Fibroblast of villous mesenchyme (primary cell): Measurements from ENCODE around the gene CRACDL. TPM values are rescaled to one million over a fixed set of nuclear protein-coding genes. Genes with fewer than 3 reads are reported as not detected.

Experiments
- DNase-seq: peaks from one replicate; pipeline ENCODE4 v3.0.0-alpha.2; 2010; ENCODE audit warnings: low read depth
- H3K4me3 ChIP-seq: 2 replicates; pipeline ENCODE4 v1.5.1; 2011; ENCODE audit warnings: low read depth, mild to moderate bottlenecking, low read length
- total RNA-seq: library from RNA; depleted of rRNA; stranded (reverse); fragments of >200 nt; gene quantifications from 2 replicates; pipeline ENCODE4 v1.2.3, GENCODE V29; 2012
- TF ChIP-seq, protein P1 (sequence below): IDR thresholded peaks from 2 replicates; pipeline ENCODE4 v1.5.1; 2012; ENCODE audit warnings: low read depth, mild to moderate bottlenecking, low read length; ENCODE audit not compliant: insufficient read depth

The CRACDL gene
- total RNA-seq, 1 donor = not detected

DNA sequence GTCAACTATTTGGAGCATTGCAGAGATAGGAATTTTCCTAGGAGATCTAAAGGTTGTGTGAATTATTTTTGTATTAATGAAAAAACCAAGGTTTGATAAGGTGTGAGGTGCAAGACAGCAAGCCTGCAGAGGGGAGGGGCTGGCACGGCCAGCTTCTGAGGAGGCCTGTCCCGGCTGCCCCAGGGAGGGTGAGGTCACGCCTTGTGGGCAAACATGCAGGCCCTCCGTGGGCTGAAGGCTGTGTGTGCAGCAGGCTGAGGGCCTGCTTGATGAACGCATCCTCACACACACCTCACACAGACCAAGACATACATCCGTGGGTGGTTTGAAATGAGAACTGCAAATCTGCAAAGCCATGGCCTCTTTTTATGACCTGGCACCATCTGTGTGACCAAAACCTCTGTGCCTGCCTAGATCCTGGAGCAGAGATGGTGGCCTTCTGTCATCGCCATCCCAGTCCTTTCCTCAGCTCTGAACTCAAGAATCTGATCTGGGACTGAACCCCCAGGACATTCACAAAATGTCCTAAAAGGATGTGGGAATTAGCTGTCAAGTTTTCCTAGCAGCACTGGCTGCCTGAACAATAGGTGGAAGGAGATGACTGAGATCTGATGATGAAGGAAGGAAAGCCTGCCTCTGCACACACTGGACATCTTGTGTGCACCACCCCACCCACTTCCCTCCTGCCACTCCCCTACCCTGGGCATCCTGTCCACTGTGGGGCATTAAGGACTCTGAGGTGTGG lies 102.7 kb downstream of the CRACDL start:
- TF ChIP-seq, protein P1, sequence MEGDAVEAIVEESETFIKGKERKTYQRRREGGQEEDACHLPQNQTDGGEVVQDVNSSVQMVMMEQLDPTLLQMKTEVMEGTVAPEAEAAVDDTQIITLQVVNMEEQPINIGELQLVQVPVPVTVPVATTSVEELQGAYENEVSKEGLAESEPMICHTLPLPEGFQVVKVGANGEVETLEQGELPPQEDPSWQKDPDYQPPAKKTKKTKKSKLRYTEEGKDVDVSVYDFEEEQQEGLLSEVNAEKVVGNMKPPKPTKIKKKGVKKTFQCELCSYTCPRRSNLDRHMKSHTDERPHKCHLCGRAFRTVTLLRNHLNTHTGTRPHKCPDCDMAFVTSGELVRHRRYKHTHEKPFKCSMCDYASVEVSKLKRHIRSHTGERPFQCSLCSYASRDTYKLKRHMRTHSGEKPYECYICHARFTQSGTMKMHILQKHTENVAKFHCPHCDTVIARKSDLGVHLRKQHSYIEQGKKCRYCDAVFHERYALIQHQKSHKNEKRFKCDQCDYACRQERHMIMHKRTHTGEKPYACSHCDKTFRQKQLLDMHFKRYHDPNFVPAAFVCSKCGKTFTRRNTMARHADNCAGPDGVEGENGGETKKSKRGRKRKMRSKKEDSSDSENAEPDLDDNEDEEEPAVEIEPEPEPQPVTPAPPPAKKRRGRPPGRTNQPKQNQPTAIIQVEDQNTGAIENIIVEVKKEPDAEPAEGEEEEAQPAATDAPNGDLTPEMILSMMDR = no peak
- DNase-seq = no peak
- no peak overlapping the region for H3K4me3 ChIP-seq

DNA sequence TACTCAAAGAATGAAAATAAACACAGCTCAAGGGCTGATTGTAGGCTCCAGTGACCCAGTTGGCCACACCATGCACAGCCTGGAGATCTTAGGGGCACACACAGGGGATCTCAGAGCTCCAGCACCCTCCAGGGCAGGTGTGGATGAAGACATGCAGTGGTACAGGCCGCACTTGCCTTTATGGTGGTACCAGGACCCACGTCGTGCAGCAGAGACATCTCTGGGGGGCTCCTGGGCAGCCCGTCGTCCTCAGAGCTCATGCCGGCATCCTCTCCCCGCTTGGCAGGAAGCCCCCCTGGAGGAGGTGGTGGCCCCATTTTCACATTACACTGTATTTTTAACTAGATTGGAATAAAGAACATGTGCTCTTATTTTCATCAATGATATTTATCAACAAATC lies 103.9 kb downstream of the CRACDL start:
- TF ChIP-seq, protein P1 = no peak
- no peak for DNase-seq
- no peak overlapping the region for H3K4me3 ChIP-seq

DNA sequence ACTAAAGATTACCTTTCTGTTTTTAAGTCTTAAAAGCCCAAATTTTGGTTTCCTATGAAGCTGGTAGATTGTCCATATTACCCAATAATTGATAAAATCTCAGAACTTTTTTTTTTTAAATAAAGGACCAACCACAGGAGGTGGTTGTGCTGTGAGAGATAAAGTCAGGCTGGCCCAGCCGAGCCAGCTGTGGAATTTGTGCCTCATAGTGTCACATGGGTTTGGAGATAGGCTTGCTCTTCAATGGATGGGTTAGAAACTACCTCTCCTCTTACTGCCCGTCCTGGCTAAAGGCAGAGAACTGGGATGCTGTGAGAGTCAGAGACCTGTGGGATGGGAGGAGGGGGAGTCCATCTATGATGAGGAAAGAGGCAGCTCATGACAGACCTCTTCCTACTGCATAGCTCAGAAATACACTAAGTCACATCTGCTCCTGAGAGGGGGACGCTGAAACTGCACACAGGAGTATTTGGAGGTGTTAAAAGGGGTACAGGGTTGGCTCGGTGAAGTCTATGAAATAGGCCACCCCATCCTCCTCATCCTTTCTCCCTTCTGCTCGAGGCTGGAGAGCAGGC lies 105.4 kb downstream of the CRACDL start:
- TF ChIP-seq, protein P1 = no peak
- no peak for DNase-seq
- no peak overlapping the region for H3K4me3 ChIP-seq

DNA sequence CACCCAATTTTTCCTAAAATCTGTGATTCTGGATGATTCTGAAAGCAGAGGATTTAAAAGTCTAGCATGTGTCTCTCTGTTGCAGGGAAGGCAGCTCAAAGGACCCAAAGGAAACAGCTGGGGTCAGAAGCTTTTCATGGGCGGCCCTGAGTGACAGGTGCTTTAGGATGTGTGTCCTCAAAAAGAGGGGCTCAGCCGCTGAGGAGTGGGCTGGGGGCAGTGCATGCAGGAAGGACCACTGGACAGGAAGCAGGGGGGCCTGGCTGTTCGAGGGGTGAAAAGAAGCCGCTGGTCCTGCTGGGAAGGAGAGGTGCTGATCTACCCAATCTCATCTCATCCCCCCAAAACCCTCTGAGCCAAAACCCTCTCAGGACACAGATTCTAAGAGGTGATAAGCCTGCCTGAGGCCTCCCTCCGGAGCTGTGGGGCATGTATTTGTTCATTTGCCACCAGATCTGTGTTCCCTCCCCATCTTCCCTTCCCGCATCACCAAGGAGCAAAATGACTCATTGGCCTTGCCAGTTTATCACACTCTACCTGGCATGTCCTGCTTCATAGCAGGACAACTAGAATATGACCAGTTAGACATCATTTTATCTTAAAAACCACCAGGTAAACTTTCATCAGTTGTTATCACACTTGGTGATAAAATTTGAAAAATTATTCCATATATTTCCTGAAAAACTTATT lies 106.3 kb downstream of the CRACDL start:
- TF ChIP-seq, protein P1 = no peak
- no peak for DNase-seq
- no peak overlapping the region for H3K4me3 ChIP-seq

DNA sequence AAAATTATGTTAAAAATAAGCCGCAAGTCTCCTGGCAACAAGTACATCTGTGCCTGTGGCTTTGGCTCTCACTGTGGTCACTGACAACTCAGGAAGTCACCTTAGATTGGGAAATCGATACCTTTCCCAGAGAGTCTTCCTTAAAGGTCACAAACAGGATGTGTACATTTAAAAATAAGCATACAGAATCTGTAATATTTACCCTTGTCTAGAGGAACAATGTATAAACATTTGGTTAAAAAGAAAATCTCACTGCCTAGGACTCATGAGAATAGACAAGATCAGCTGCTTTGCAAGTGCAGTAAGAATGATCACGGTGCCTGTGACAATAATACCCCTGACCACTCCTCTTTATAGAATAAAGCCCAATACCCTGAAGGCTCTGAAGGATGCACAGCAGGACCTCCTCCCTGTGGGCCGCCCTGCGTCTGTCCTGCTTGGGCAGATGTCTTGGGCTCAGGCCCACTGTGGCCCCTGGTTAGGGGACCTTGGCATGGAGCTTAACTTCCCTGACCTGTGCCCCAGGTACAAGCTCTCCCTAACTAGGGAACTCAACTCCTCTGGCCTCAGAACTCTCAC lies 107.1 kb downstream of the CRACDL start:
- no peak for DNase-seq
- TF ChIP-seq, protein P1 = no peak
- no peak overlapping the region for H3K4me3 ChIP-seq

DNA sequence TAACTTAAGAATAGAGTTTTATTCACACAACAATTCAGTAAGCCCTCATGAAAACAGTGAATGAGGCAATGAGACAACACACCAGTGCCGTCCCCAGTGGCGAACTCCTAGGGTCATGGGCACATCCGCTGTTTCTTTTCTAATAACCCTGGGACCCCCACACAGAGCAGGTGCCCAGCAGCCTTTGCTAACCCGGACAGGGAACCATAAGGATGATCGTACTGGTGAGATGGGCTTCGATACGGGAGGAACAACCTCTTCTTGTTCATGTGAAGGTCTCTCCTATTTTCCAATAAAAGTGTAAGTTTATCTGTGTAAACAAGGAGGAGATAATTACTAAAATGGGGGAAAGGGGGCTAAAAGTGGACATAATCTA lies 107.7 kb downstream of the CRACDL start:
- DNase-seq = no peak
- H3K4me3 ChIP-seq = no peak overlapping the region
- TF ChIP-seq, protein P1 = no peak
